HCT116 (cell line): ENCODE data around the gene CERS6. TPM values are rescaled to one million over a fixed set of nuclear protein-coding genes. Genes with fewer than 3 reads are reported as not detected.

Experiments used
- ATAC-seq: fragments of 200-7000 bp; cut with Tn5 transposase; 2 replicates; pipeline ENCODE4 v1.9.1; 2020; ENCODE audit warnings: mild to moderate bottlenecking, moderate library complexity
- BruUV-seq: library from RNA; stranded (reverse); fragments of 400-500 nt; replicated peaks from 2 replicates; lab custom pipeline; 2021; lab: Mats Ljungman, UMichigan
- CTCF ChIA-PET: fragments of 300-600 bp; sonication (Branson Sonifier 250); formaldehyde crosslinking; loops from one replicate; lab custom pipeline; 2021; ENCODE audit warnings: antibody characterized with exemption; lab: Charles Lee
- POLR2A ChIA-PET: fragments of 300-600, 350-600 bp; sonication (Branson Sonifier 250); formaldehyde crosslinking; loops from one replicate; lab custom pipeline; 2021; ENCODE audit warnings: antibody characterized with exemption; lab: Charles Lee
- RAD21 ChIA-PET, 2 experiments: fragments of 300-600 bp; sonication (Branson Sonifier 250); formaldehyde crosslinking; loops; one replicate each; lab custom pipeline; 2023; ENCODE audit warnings: low total read pairs in 2 of 2; ENCODE audit not compliant: uncharacterized antibody in 2 of 2, unreplicated experiment in 2 of 2, low non-redundant PET in 1 of 2; lab: Charles Lee
- DNase-seq: peaks from one replicate; pipeline ENCODE4 v3.0.0-alpha.2; 2010; ENCODE audit warnings: low read depth, low spot score
- H2AFZ ChIP-seq: fragments of 200-600 bp; shearing (Covaris generic), sonication (generic); 2 replicates; pipeline ENCODE4 v1.6.1; 2017; ENCODE audit warnings: low read depth, mixed run types, mixed read lengths, antibody characterized with exemption, low read length; ENCODE audit not compliant: poor library complexity, severe bottlenecking
- H3K27ac ChIP-seq: 2 replicates; pipeline ENCODE4 v1.5.1; 2012; ENCODE audit warnings: low read depth, low read length
- H3K27me3 ChIP-seq: fragments of 200-600 bp; sonication (generic); 2 replicates; pipeline ENCODE4 v1.6.1; 2016; ENCODE audit warnings: mixed run types, low read length, mixed read lengths; ENCODE audit not compliant: insufficient read depth
- H3K36me3 ChIP-seq, 2 experiments: fragments of 200-500 bp in 1 of 2; fragments of 200-600 bp in 1 of 2; sonication (Bioruptor generic) in 1 of 2; sonication (generic) in 1 of 2; 2 replicates each; pipeline versions ENCODE4 v1.5.1 to v1.6.1; 2014 to 2016; ENCODE audit warnings: low read length in 2 of 2, inconsistent platforms in 1 of 2, mixed read lengths in 1 of 2, mixed run types in 1 of 2; ENCODE audit not compliant: insufficient read depth in 2 of 2, control insufficient read depth in 1 of 2
- H3K4me1 ChIP-seq, 2 experiments: fragments of 200-600 bp in 1 of 2; sonication (generic) in 1 of 2; 2 replicates each; pipeline versions ENCODE4 v1.5.1 to v1.6.1; 2012 to 2017; ENCODE audit warnings: low read length in 2 of 2, inconsistent platforms in 1 of 2, mild to moderate bottlenecking in 1 of 2, mixed read lengths in 1 of 2, mixed run types in 1 of 2, moderate library complexity in 1 of 2; ENCODE audit not compliant: insufficient read depth in 2 of 2, control insufficient read depth in 1 of 2
- H3K4me2 ChIP-seq: fragments of 200-600 bp; sonication (generic); 2 replicates; pipeline ENCODE4 v1.6.1; 2017; ENCODE audit warnings: mixed run types, low read length, mixed read lengths
- H3K4me3 ChIP-seq, 2 experiments: fragments of 200-600 bp in 1 of 2; sonication (generic) in 1 of 2; replicated peaks in 1 of 2; 2 replicates each; pipeline ENCODE4 v1.5.1; 2011 to 2016; ENCODE audit warnings: low read length in 2 of 2, control low read depth in 1 of 2, low read depth in 1 of 2, mild to moderate bottlenecking in 1 of 2, mixed read lengths in 1 of 2, mixed run types in 1 of 2
- H3K79me2 ChIP-seq: fragments of 200-600 bp; sonication (generic); 2 replicates; pipeline ENCODE4 v1.6.1; 2017; ENCODE audit warnings: mild to moderate bottlenecking, mixed run types, low read length, moderate library complexity, mixed read lengths; ENCODE audit not compliant: insufficient read depth
- H3K9ac ChIP-seq: fragments of 200-600 bp; sonication (generic); 2 replicates; pipeline ENCODE4 v1.6.1; 2016; ENCODE audit warnings: low read length, mixed read lengths
- H3K9me2 ChIP-seq: fragments of 200-600 bp; sonication (generic), shearing (Covaris generic); 2 replicates; pipeline ENCODE4 v1.6.1; 2017; ENCODE audit warnings: mixed run types, mild to moderate bottlenecking, moderate library complexity; ENCODE audit not compliant: insufficient read depth
- H3K9me3 ChIP-seq, 2 experiments: fragments of 200-500 bp in 1 of 2; fragments of 200-600 bp in 1 of 2; sonication (Bioruptor generic) in 1 of 2; sonication (generic) in 1 of 2; 2 replicates each; pipeline ENCODE4 v1.6.1; 2014 to 2017; ENCODE audit warnings: low read length in 2 of 2, mixed read lengths in 2 of 2, inconsistent platforms in 1 of 2, low read depth in 1 of 2, mild to moderate bottlenecking in 1 of 2, mixed run types in 1 of 2, moderate library complexity in 1 of 2; ENCODE audit not compliant: control insufficient read depth in 1 of 2, insufficient read depth in 1 of 2
- H4K20me1 ChIP-seq: fragments of 200-600 bp; sonication (generic), shearing (Covaris generic); 2 replicates; pipeline ENCODE4 v1.6.1; 2017; ENCODE audit warnings: mixed run types, mild to moderate bottlenecking, moderate library complexity; ENCODE audit not compliant: insufficient read depth
- ELF1 ChIP-seq: IDR thresholded peaks from 2 replicates; pipeline ENCODE4 v1.6.1; 2012; ENCODE audit warnings: low read depth, borderline replicate concordance
- FOSL1 ChIP-seq: IDR thresholded peaks from 2 replicates; pipeline ENCODE4 v1.6.1; 2012; ENCODE audit warnings: low read depth
- JUND ChIP-seq: IDR thresholded peaks from 2 replicates; pipeline ENCODE4 v1.6.1; 2012
- POLR2A ChIP-seq: IDR thresholded peaks from 2 replicates; pipeline ENCODE4 v1.7.0; 2011; ENCODE audit warnings: borderline replicate concordance; ENCODE audit not compliant: insufficient read depth, insufficient read length; ENCODE audit errors: extremely low read depth
- POLR2AphosphoS5 ChIP-seq: IDR thresholded peaks from 2 replicates; pipeline ENCODE4 v1.6.1; 2011; ENCODE audit warnings: mild to moderate bottlenecking, low read depth, low read length, moderate library complexity
- RAD21 ChIP-seq: IDR thresholded peaks from 2 replicates; pipeline ENCODE4 v1.6.1; 2012; ENCODE audit warnings: low read depth, mild to moderate bottlenecking
- SP1 ChIP-seq: IDR thresholded peaks from 2 replicates; pipeline ENCODE4 v1.6.1; 2012; ENCODE audit warnings: low read depth
- SRF ChIP-seq: IDR thresholded peaks from 2 replicates; pipeline ENCODE4 v1.6.1; 2012; ENCODE audit warnings: low read depth
- YY1 ChIP-seq: IDR thresholded peaks from 2 replicates; pipeline ENCODE4 v1.6.1; 2011; ENCODE audit warnings: low read length, low read depth, moderate library complexity, mild to moderate bottlenecking; ENCODE audit not compliant: insufficient replicate concordance; ENCODE audit errors: extremely low read depth
- ZFX ChIP-seq: fragments of 450-650 bp; IDR thresholded peaks from 2 replicates; pipeline ENCODE4 v1.6.1; 2017
- intact Hi-C: fragments of 100-400 bp; cut with micrococcal nuclease; formaldehyde crosslinking; loops from 2 replicates; pipeline ENCODE4 v1.10.0; 2022
- total RNA-seq: library from RNA; stranded (reverse); gene quantifications from one replicate; pipeline ENCODE4 v1.2.1, GENCODE V29; 2021; ENCODE audit not compliant: unreplicated experiment
- TF ChIP-seq, protein P1 (sequence below): IDR thresholded peaks from 2 replicates; pipeline ENCODE4 v1.6.1; 2011; ENCODE audit warnings: mild to moderate bottlenecking, low read length, moderate library complexity; ENCODE audit not compliant: insufficient replicate concordance; ENCODE audit errors: extremely low read depth
- TF ChIP-seq, protein P2 (sequence below): IDR thresholded peaks from 2 replicates; pipeline ENCODE4 v1.6.1; 2012

Gene CERS6
- total RNA-seq, 1 experiment from 2014 or later, result 37.0 TPM

DNA sequence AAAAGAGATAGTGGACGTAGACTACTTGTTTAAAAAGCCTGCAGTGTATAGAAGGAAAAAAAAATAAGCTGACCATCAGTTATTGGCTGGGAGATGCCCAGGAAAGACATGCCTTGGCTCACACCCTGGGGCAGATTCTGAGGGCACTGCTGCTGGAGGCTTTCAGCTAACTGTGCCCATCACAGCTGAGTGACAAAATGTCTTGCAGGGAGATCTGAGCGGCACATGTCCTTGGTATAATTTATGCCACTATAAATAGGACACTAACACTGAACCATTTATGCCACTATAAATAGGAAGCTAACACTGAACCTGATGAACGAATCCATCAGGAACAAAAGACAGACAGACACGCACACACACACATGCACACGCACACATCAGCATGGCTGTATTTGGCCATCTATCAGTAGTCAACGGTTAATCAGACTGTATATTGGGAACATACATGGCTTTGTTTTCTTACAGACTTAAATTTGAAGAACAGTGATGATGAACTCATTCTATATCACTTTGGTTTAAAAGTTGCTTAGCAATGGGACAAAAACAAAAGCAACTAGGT, 278.2 kb downstream of the CERS6 start (continued):
- TF ChIP-seq, protein P1, sequence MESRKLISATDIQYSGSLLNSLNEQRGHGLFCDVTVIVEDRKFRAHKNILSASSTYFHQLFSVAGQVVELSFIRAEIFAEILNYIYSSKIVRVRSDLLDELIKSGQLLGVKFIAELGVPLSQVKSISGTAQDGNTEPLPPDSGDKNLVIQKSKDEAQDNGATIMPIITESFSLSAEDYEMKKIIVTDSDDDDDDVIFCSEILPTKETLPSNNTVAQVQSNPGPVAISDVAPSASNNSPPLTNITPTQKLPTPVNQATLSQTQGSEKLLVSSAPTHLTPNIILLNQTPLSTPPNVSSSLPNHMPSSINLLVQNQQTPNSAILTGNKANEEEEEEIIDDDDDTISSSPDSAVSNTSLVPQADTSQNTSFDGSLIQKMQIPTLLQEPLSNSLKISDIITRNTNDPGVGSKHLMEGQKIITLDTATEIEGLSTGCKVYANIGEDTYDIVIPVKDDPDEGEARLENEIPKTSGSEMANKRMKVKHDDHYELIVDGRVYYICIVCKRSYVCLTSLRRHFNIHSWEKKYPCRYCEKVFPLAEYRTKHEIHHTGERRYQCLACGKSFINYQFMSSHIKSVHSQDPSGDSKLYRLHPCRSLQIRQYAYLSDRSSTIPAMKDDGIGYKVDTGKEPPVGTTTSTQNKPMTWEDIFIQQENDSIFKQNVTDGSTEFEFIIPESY, result no peak
- TF ChIP-seq ZFX (no peak), FOSL1 (no peak), RAD21 (no peak), POLR2A (no peak), YY1 (no peak), SP1 (no peak), ELF1 (no peak), POLR2AphosphoS5 (no peak), JUND (no peak), SRF (no peak)
- TF ChIP-seq, protein P2, sequence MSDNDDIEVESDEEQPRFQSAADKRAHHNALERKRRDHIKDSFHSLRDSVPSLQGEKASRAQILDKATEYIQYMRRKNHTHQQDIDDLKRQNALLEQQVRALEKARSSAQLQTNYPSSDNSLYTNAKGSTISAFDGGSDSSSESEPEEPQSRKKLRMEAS, result no peak

DNA sequence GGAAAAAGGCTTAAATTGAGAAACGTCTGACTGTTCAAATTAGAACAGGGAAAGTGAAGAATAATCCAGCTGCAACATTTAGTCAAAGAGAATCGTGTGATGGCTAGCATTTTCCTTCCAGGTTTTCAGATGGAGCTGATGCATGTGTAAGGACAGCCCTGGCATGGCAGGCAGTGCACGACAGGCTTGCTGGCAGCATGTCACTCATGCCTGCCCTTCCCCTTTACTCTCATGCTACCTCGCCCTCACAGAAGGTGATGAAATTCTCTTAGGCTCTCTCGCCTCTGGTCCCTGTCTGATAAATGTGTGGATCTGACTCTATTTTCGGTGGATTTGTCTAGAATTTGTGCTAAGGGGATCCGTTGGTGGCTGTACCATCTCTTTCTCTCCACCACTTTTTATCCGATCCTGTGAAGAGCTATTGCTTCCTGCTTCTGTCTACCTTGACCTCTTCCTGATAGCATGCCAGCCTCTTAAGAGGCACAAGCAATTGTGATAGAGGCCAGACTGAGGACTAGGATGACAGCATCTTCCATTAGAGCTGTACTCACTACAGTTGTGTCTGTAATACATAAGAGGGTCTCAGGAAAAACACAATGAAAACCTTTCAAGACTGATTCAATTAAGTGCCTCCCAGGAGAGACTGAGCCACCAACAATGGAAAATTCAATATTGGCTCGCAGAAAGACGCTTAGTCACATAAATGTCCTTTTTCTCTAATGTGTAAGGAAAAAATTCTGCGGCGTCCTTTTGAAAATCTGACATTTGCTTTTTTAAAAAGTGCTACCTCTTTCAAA, 280.8 kb downstream of the CERS6 start:
- H3K9me2 ChIP-seq, result no peaks in the 10 kb centered on the region
- H3K4me3 ChIP-seq, result no peak overlapping the region
- H3K36me3 ChIP-seq, result no peaks in the 10 kb centered on the region
- BruUV-seq, result no TSS peak
- H3K27ac ChIP-seq, result no peak overlapping the region
- RAD21 ChIA-PET, result no interaction called here
- H3K9me3 ChIP-seq, result no peaks in the 10 kb centered on the region
- no peak for ATAC-seq
- no peaks in the 10 kb centered on the region for H3K79me2 ChIP-seq
- H4K20me1 ChIP-seq, result no peaks in the 10 kb centered on the region
- H3K27me3 ChIP-seq, result no peaks in the 10 kb centered on the region
- DNase-seq, result no peak
- POLR2A ChIA-PET, result no interaction called here
- CTCF ChIA-PET, result no interaction called here
- no peak overlapping the region for H3K9ac ChIP-seq
- H3K4me2 ChIP-seq, result no peak overlapping the region
- TF ChIP-seq FOSL1 (no peak), JUND (no peak)
- no peaks in the 10 kb centered on the region for H3K4me1 ChIP-seq
- no peak overlapping the region for H2AFZ ChIP-seq
- intact Hi-C loops, result no loop called here
